HEK293 (cell line): ENCODE data around the gene TNFAIP3.

ENCODE experiments used
- PRDM4 ChIP-seq: fragments of 450-650 bp; formaldehyde crosslinking; IDR thresholded peaks from 2 replicates; pipeline ENCODE4 v1.5.1; 2017; ENCODE audit warnings: missing biosample characterization, missing genetic modification characterization
- SP3 ChIP-seq: fragments of 450-650 bp; formaldehyde crosslinking; IDR thresholded peaks from 2 replicates; pipeline ENCODE4 v1.5.1; 2016; ENCODE audit warnings: missing biosample characterization, missing genetic modification characterization
- ZBTB49 ChIP-seq: fragments of 450-650 bp; formaldehyde crosslinking; IDR thresholded peaks from 2 replicates; pipeline ENCODE4 v1.5.1; 2016; ENCODE audit warnings: missing biosample characterization, missing genetic modification characterization, low read depth
- ZNF274 ChIP-seq, 2 experiments: fragments of 200-500 bp in 1 of 2; fragments of 450-650 bp in 1 of 2; sonication (Bioruptor generic) in 1 of 2; formaldehyde crosslinking in 1 of 2; IDR thresholded peaks; 2 replicates each; pipeline versions ENCODE4 v1.5.1 to v1.6.1; 2014 to 2016; ENCODE audit warnings: borderline replicate concordance in 1 of 2, inconsistent platforms in 1 of 2, low read length in 1 of 2, missing biosample characterization in 1 of 2, missing genetic modification characterization in 1 of 2
- ZNF280C ChIP-seq: fragments of 450-650 bp; formaldehyde crosslinking; IDR thresholded peaks from 2 replicates; pipeline ENCODE4 v1.5.1; 2016; ENCODE audit warnings: missing biosample characterization, missing genetic modification characterization
- ZNF311 ChIP-seq: fragments of 450-650 bp; formaldehyde crosslinking; IDR thresholded peaks from 2 replicates; pipeline ENCODE4 v1.5.1; 2017; ENCODE audit warnings: missing biosample characterization, missing genetic modification characterization, borderline replicate concordance
- ZNF324 ChIP-seq: fragments of 450-650 bp; formaldehyde crosslinking; IDR thresholded peaks from 2 replicates; pipeline ENCODE4 v1.5.1; 2016; ENCODE audit warnings: missing biosample characterization, missing genetic modification characterization
- ZNF398 ChIP-seq: fragments of 450-650 bp; formaldehyde crosslinking; IDR thresholded peaks from 2 replicates; pipeline ENCODE4 v1.5.1; 2017; ENCODE audit warnings: missing biosample characterization, missing genetic modification characterization
- ZNF488 ChIP-seq: fragments of 450-650 bp; formaldehyde crosslinking; IDR thresholded peaks from 2 replicates; pipeline ENCODE4 v1.5.1; 2016; ENCODE audit warnings: missing biosample characterization, missing genetic modification characterization
- ZNF518A ChIP-seq: fragments of 450-650 bp; formaldehyde crosslinking; conservative IDR thresholded peaks from 2 replicates; pipeline ENCODE4 v1.5.1; 2016; ENCODE audit warnings: low read depth, missing biosample characterization, missing genetic modification characterization

The TNFAIP3 gene

GRCh38 chr6:137878029-137878428 lies 11.0 kb downstream of the TNFAIP3 start (continued):
- TF ChIP-seq ZBTB49 (tag by site-specific recombination) (no peak), ZNF280C (tag by site-specific recombination) (no peak), ZNF488 (tag by site-specific recombination) (no peak), ZNF311 (no peak), ZNF518A (no peak), SP3 (tag by site-specific recombination) (no peak), ZNF398 (tag by site-specific recombination) (no peak), ZNF324 (tag by site-specific recombination) (no peak), ZNF274 (IDR thresholded peaks at IDR 0.05; ENCODE audit: low read length) (no peak), ZNF274 (tag by site-specific recombination; IDR thresholded peaks at IDR 0.05; ENCODE audit: borderline replicate concordance) (no peak), PRDM4 (tag by site-specific recombination) (no peak)
